Progenitor cell of endocrine pancreas (in vitro differentiated cells): ENCODE measurements around the gene ELAVL3. TPM values are rescaled to one million over a fixed set of nuclear protein-coding genes. Genes with fewer than 3 reads are reported as not detected.
"Not testable (repeated sequence)": the region's sequence is repeated elsewhere in the genome, so short reads cannot be mapped to it uniquely, and the experiment has no call there.

Source experiments
- DNase-seq: peaks from one replicate; pipeline ENCODE4 v3.0.0; 2021; ENCODE audit warnings: low spot score; ENCODE audit not compliant: unreplicated experiment
- H3K27ac Mint-ChIP-seq: 2 replicates; pipeline ENCODE4 v1.8.0; 2021; ENCODE audit warnings: mild to moderate bottlenecking, moderate library complexity, mixed read lengths
- H3K27me3 Mint-ChIP-seq: 2 replicates; pipeline ENCODE4 v1.8.0; 2021; ENCODE audit warnings: mixed read lengths
- H3K36me3 Mint-ChIP-seq: 2 replicates; pipeline ENCODE4 v1.8.0; 2022; ENCODE audit warnings: mixed read lengths; ENCODE audit not compliant: insufficient read depth
- H3K4me1 Mint-ChIP-seq: 2 replicates; pipeline ENCODE4 v1.8.0; 2021; ENCODE audit warnings: low read depth, mixed read lengths
- H3K4me3 Mint-ChIP-seq: 2 replicates; pipeline ENCODE4 v1.8.0; 2021; ENCODE audit warnings: low read depth, mild to moderate bottlenecking, moderate library complexity, mixed read lengths
- H3K9me3 Mint-ChIP-seq: 2 replicates; pipeline ENCODE4 v1.8.0; 2021; ENCODE audit warnings: low read depth, mixed read lengths
- CTCF ChIP-seq: fragments of 200-600 bp; sonication (generic); IDR thresholded peaks from one replicate; pipeline ENCODE4 v1.5.0; 2021; ENCODE audit warnings: antibody characterized with exemption, mild to moderate bottlenecking; ENCODE audit not compliant: unreplicated experiment
- total RNA-seq: library from RNA; stranded (reverse); gene quantifications from 2 replicates; pipeline ENCODE4 v1.2.1, GENCODE V29; 2021

Gene ELAVL3
- total RNA-seq, 1 donor from 2014 or later: 1.4 TPM

GRCh38 chr19:11414544-11414943 is 66.3 kb downstream of the ELAVL3 start:
- Mint-ChIP-seq H3K4me3 (no peak overlapping the region), H3K36me3 (peaks cover 9% of the 10 kb centered on the region), H3K4me1 (peaks cover 3% of the 10 kb centered on the region), H3K27me3 (no peaks in the 10 kb centered on the region), H3K27ac (no peak overlapping the region), H3K9me3 (no peaks in the 10 kb centered on the region)
- DNase-seq: no peak
- no peak for TF ChIP-seq CTCF

GRCh38 chr19:11410682-11411081 is 70.2 kb downstream of the ELAVL3 start:
- peaks cover 12% of the 10 kb centered on the region for H3K36me3 Mint-ChIP-seq
- TF ChIP-seq CTCF: no peak
- no peak for DNase-seq
- H3K27ac Mint-ChIP-seq: no peak overlapping the region
- H3K27me3 Mint-ChIP-seq: no peaks in the 10 kb centered on the region
- H3K9me3 Mint-ChIP-seq: no peaks in the 10 kb centered on the region
- no peaks in the 10 kb centered on the region for H3K4me1 Mint-ChIP-seq
- no peak overlapping the region for H3K4me3 Mint-ChIP-seq

GRCh38 chr19:11408591-11408990 is 72.3 kb downstream of the ELAVL3 start:
- Mint-ChIP-seq H3K4me1 (no peaks in the 10 kb centered on the region), H3K36me3 (peaks cover 14% of the 10 kb centered on the region), H3K27me3 (no peaks in the 10 kb centered on the region), H3K27ac (no peak overlapping the region), H3K9me3 (no peaks in the 10 kb centered on the region), H3K4me3 (no peak overlapping the region)
- no peak for TF ChIP-seq CTCF
- no peak for DNase-seq

GRCh38 chr19:11406703-11407236 is 74.1 kb downstream of the ELAVL3 start:
- not testable (repeated sequence) for DNase-seq, H3K27ac Mint-ChIP-seq, H3K4me1 Mint-ChIP-seq, H3K27me3 Mint-ChIP-seq, H3K9me3 Mint-ChIP-seq, H3K4me3 Mint-ChIP-seq
- peaks cover 13% of the 10 kb centered on the region for H3K36me3 Mint-ChIP-seq

- no peak overlapping the region for H3K4me3 Mint-ChIP-seq
- peaks cover 13% of the 10 kb centered on the region for H3K36me3 Mint-ChIP-seq
- no peaks in the 10 kb centered on the region for H3K27me3 Mint-ChIP-seq
- H3K4me1 Mint-ChIP-seq: no peaks in the 10 kb centered on the region
- no peak for DNase-seq
- no peak overlapping the region for H3K27ac Mint-ChIP-seq
- H3K9me3 Mint-ChIP-seq: no peaks in the 10 kb centered on the region
- TF ChIP-seq CTCF: no peak
Observed at GRCh38 chr19:11405846-11406643, 74.8 kb downstream of the ELAVL3 start.
